Kidney epithelial cell (primary cell): ENCODE measurements around the gene LITAFD. TPM values are rescaled to one million over a fixed set of nuclear protein-coding genes. Genes with fewer than 3 reads are reported as not detected.

ENCODE experiments used
- DNase-seq: peaks from one replicate; pipeline ENCODE4 v3.0.0-alpha.2; 2010; ENCODE audit warnings: low read depth
- H3K27me3 ChIP-seq: 2 replicates; pipeline ENCODE4 v1.6.0; 2011; ENCODE audit warnings: low read length; ENCODE audit not compliant: control insufficient read depth, insufficient read depth
- H3K36me3 ChIP-seq: 2 replicates; pipeline ENCODE4 v1.5.1; 2011; ENCODE audit warnings: low read length; ENCODE audit not compliant: control insufficient read depth, insufficient read depth
- H3K4me3 ChIP-seq: 2 replicates; pipeline ENCODE4 v1.5.1; 2011; ENCODE audit warnings: low read depth, mild to moderate bottlenecking, control low read depth, low read length
- total RNA-seq: library from RNA; depleted of rRNA; stranded (reverse); fragments of >200 nt; gene quantifications from 2 replicates; pipeline ENCODE4 v1.2.3, GENCODE V29; 2015
- TF ChIP-seq, protein P1 (sequence below): IDR thresholded peaks from 2 replicates; pipeline ENCODE4 v1.5.1; 2011; ENCODE audit warnings: mild to moderate bottlenecking, moderate library complexity, low read length, control low read depth, inconsistent platforms; ENCODE audit not compliant: insufficient read depth, poor library complexity, severe bottlenecking

Gene LITAFD
- total RNA-seq, 1 donor from 2014 or later = not detected

DNA sequence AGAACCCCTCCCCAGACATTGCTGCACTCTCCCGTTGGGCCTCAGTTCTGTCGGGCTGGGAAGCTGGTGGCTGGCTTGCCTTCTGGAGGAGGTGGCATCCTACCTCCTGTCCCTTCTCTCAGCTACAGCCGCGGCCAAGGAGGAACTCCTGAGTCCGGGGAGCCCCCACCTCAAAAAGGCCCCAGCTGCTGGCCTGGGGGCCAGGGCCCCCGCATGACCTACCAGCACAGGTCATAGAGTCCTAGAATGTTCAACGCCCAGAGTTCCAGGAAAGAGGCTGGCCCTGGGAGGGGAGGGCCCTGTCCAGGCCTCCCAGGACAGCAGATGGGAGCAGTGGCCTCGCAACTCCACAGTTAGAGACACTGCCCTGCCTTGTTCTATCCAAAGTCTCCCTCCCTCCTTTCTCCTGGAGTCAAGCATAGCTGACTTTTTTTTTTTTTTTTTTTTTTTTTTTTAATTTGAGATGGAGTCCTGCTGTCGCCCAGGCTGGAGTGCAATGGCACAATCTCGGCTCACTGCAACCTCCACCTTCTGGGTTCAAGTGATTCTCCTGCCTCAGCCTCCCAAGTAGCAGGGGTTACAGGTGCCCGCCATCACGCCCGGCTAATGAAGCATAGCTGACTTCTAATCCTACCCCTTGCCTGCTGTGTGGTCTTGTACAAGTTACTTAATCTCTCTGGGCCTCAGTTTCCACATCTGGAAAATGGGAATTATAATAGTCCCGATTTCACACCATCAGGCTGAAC is 20.4 kb upstream of the LITAFD start:
- Histone ChIP-seq H3K27me3 (no peaks in the 10 kb centered on the region), H3K36me3 (peaks cover 1% of the 10 kb centered on the region), H3K4me3 (no peak overlapping the region)
- TF ChIP-seq, protein P1, sequence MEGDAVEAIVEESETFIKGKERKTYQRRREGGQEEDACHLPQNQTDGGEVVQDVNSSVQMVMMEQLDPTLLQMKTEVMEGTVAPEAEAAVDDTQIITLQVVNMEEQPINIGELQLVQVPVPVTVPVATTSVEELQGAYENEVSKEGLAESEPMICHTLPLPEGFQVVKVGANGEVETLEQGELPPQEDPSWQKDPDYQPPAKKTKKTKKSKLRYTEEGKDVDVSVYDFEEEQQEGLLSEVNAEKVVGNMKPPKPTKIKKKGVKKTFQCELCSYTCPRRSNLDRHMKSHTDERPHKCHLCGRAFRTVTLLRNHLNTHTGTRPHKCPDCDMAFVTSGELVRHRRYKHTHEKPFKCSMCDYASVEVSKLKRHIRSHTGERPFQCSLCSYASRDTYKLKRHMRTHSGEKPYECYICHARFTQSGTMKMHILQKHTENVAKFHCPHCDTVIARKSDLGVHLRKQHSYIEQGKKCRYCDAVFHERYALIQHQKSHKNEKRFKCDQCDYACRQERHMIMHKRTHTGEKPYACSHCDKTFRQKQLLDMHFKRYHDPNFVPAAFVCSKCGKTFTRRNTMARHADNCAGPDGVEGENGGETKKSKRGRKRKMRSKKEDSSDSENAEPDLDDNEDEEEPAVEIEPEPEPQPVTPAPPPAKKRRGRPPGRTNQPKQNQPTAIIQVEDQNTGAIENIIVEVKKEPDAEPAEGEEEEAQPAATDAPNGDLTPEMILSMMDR = no peak
- no peak for DNase-seq

DNA sequence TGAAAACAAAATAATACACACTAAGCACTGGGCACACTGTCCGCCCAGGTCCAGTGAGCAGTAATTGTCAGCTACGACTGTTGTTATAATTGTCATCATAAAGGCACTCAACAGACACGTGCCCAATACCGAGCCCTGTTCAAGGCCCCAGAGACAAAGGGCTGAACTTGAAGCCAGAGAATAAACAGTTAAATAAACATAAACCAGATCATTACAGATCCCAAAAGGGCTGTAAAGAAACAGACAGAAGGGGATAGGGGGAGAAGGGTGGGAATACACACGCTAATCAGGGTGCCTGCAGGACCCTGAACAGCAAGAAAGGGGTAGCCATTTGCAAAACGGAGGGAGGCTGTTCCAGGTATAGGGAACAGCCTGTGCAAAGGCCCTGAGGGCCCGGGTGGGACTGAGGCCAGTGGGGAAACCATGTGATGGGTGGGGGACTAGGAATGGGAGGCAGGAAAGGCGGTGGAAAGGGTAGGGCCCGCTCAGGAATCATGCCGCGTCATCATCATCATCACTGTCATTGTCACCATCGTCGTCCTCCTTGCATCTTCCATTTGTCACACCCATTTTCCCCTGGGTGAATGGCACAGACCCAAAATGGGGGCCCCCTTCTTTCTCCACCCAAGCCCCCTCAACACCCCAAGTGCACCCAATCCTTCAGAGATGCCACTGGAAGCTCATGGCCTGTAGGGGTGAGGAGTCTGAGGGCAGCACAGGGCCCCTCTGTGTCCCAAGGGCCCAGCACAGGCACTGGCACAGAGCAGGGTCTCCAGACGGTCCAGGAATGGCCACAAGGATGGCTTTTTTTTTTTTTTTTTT is 19.6 kb upstream of the LITAFD start:
- Histone ChIP-seq H3K36me3 (peaks cover 1% of the 10 kb centered on the region), H3K27me3 (no peaks in the 10 kb centered on the region), H3K4me3 (no peak overlapping the region)
- DNase-seq = no peak
- TF ChIP-seq, protein P1 = no peak

DNA sequence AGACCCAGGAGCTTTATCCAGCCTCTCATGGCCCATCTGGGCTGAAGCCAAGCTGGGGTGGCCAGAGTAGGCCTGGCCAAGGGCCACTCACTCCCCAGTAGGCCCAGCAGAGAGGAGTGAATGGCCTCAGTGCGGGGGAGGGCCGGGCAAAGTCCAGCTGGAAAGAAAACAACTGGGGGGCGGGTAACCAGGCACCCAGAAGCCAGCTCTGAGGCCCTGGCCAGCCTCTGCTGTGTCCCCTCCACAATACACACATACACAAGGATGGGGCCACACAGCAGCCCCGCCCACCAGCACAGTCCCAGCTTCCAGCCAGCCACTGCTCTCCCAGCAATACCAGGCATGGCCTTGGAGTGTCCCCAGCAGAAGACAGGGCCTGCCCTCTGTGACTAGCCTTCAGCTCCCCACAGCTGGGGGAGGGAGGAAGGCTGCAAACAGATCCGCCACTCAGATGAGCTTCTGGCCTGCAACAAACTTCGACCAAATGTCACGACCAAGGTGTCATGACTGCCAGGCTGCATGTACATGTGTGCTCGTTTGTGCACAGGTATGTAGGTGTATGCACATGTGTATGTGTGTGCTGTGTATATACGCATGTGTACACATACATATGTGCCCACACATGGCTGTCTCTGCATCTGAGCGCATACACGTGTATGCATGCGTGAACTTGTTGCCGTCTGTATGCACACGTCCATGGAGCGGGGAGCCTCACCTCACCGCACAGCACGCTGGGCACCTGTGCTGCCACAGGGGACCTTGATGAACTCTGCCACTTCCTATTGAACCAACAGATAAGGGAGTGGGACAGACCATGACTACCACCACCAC is 18.3 kb upstream of the LITAFD start:
- no peaks in the 10 kb centered on the region for H3K27me3 ChIP-seq
- no peak for DNase-seq
- H3K4me3 ChIP-seq = no peak overlapping the region
- TF ChIP-seq, protein P1 = no peak
- no peaks in the 10 kb centered on the region for H3K36me3 ChIP-seq

DNA sequence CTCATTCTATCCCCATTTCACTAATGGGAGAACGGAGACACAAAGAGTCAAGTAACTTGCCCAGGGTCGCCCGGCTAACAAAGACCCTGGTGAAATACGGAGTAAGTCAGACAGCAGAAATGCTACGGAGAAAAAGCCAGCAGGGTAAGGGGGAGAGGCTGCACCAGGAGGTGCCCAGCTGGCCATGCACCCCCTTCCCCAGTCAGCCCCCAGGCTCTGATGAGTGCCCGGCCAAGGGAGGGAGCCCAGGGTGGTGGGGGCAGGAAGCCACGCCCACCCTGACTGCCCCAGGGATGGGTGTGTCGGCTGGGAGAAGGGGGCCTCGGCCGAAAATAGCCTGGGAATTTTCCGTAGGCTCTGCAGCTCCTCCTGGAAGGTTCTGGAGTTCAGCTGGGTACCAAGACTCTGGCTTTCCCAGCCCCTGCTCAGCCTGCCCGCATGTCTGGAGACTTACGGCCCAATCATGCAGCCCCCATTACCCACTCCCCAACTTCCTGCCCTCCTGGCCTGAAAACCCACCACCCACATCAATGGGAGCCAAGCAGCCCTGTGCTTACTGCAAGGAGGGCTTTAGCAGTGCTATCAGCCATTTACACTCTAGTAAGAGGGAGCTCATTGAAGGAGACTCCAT is 17.6 kb upstream of the LITAFD start:
- DNase-seq = no peak
- H3K27me3 ChIP-seq = no peaks in the 10 kb centered on the region
- H3K36me3 ChIP-seq = no peaks in the 10 kb centered on the region
- H3K4me3 ChIP-seq = no peak overlapping the region
- TF ChIP-seq, protein P1 = no peak

DNA sequence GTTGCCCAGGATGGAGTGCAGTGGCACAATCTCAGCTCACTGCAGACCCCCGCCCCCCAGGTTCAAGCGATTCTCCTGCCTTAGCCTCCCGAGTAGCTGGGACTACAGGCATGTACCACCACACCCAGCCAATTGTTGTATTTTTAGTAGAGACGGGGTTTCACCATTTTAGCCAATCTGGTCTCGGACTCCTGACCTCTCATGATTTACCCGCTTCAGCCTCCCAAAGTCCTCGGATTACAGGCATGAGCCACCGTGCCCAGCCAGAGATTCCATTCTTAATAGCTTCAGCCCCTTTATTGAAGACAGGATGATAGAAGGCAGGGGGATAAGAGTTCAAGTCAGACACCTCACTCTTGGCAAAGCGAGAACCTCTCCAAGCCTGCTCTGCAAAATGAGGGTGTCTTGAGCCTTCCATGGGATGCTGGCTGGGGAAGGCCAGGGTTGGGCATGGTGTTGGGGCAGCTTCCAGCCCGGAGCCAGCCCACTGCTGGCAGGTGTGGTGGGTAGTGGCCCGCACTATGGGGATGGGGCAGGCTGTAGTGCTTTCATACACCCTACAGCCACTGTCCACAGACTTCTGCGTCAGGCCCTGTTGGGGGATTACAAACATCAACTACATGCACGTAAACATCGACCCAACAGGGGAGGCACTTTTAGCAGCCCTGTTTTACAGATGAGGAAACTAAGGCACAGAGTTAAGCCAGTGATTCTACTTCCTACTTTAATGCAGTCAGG is 16.8 kb upstream of the LITAFD start:
- TF ChIP-seq, protein P1 = no peak
- Histone ChIP-seq H3K27me3 (no peaks in the 10 kb centered on the region), H3K36me3 (no peaks in the 10 kb centered on the region), H3K4me3 (no peak overlapping the region)
- no peak for DNase-seq
